HUES48 (cell line): Measurements from ENCODE around the gene ATP2B3.

Source experiments
- H3K27ac ChIP-seq: one replicate; pipeline ENCODE4 v1.7.0; 2013; ENCODE audit warnings: low read depth, low read length, inconsistent platforms
- H3K27me3 ChIP-seq: 2 replicates; pipeline ENCODE4 v1.6.1; 2013; ENCODE audit warnings: mild to moderate bottlenecking, low read length; ENCODE audit not compliant: control insufficient read depth, insufficient read depth
- H3K36me3 ChIP-seq: 2 replicates; pipeline ENCODE4 v1.6.1; 2013; ENCODE audit warnings: low read length; ENCODE audit not compliant: control insufficient read depth, insufficient read depth
- H3K4me1 ChIP-seq: 2 replicates; pipeline ENCODE4 v1.6.1; 2013; ENCODE audit warnings: mild to moderate bottlenecking, low read length; ENCODE audit not compliant: control insufficient read depth, insufficient read depth
- H3K4me3 ChIP-seq: 2 replicates; pipeline ENCODE4 v1.5.1; 2013; ENCODE audit warnings: mild to moderate bottlenecking, low read depth, low read length
- H3K9ac ChIP-seq: 2 replicates; pipeline ENCODE4 v1.6.1; 2013; ENCODE audit warnings: mild to moderate bottlenecking, low read depth, low read length, moderate library complexity
- H3K9me3 ChIP-seq: 2 replicates; pipeline ENCODE4 v1.6.1; 2013; ENCODE audit warnings: low read length; ENCODE audit not compliant: control insufficient read depth, insufficient read depth

Gene ATP2B3

DNA sequence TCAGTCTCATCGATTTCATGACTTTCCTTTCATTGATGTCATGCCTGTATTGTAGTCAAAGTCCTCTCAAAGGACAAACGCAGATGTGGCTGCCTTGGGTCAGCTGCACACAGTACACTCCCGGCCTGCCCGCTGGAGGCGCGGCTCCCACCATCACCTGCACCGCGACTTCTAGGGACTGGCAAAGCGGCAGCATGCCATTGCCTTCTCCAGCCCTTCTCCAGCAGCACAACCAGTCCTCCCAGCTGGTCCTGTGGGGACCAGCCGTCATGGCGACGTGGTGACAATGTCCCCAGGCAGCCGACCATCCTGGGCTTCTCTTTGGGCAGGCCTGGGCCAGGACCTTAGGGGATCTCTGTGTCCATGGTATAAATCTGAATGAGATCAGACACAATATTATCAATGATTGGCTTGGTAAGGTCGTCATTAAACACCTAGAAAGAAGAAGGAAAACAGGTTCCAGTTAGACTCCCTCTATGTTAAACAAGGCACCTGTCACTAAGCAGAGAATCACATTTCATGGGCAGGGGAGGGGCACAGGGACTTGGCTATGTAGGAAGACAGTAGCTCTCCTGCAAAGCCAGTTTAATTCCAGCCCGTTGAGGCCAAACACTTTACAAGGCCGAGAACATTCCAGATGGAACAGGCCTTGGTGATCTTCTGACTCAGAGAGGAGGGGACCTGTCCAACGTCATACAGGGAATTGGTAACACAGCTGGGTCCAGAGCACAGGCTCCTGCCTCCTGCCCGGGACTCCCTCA is 70.8 kb downstream of the ATP2B3 start:
- Histone ChIP-seq H3K27ac (no peak overlapping the region), H3K36me3 (peaks cover 12% of the 10 kb centered on the region), H3K9me3 (peaks cover 38% of the 10 kb centered on the region), H3K9ac (no peak overlapping the region), H3K4me3 (no peak overlapping the region), H3K27me3 (no peaks in the 10 kb centered on the region), H3K4me1 (no peaks in the 10 kb centered on the region)

- H3K9ac ChIP-seq = no peak overlapping the region
- no peaks in the 10 kb centered on the region for H3K27me3 ChIP-seq
- H3K4me1 ChIP-seq = no peaks in the 10 kb centered on the region
- H3K27ac ChIP-seq = no peak overlapping the region
- peaks cover 37% of the 10 kb centered on the region for H3K9me3 ChIP-seq
- H3K36me3 ChIP-seq = peaks cover 19% of the 10 kb centered on the region
- no peak overlapping the region for H3K4me3 ChIP-seq
Measured at GRCh38 chrX:153588782-153589446, 71.5 kb downstream of the ATP2B3 start.

- Histone ChIP-seq H3K27ac (no peak overlapping the region), H3K27me3 (no peaks in the 10 kb centered on the region), H3K9me3 (peaks cover 45% of the 10 kb centered on the region), H3K36me3 (peaks cover 23% of the 10 kb centered on the region), H3K4me1 (no peaks in the 10 kb centered on the region), H3K4me3 (no peak overlapping the region), H3K9ac (no peak overlapping the region)
Measured at GRCh38 chrX:153590961-153591956, 73.8 kb downstream of the ATP2B3 start.

DNA sequence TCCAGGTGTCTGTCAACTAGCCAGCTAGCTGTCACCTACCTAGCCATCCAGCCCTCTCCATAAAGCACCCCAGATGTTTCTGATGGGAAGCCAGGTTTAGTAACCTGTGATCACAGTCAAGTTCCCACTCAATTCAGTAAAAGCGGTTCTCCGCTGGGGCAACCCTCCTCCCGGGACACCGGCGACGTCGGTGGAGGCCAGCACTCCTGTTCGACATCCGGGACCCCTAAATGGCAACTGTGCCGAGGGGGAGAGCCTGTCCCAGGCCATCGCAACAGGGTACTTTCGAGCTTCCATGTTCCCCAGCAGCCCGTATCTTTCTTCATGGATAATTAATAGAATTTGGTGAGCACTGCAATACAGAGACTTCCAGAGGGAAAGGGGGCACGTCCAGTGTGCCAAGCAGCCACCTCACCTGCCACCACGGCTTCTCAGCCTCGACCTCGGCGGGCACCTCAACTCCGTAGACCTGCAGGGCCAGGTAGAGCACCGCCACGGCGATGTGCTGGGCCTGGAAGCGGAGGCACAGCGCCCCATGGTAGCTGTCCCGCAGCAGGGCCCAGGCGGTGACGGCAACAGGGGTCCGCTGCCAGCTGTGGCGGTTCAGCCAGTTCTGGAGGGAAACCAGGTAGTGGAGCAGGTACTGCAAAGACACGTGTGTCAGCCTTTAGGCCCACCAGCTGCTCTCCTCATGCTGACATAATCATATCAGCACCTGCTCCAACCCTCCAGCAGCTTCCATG is 74.8 kb downstream of the ATP2B3 start:
- H3K27me3 ChIP-seq = no peaks in the 10 kb centered on the region
- peaks cover 49% of the 10 kb centered on the region; the same call in 1 of the 2 replicates for H3K9me3 ChIP-seq
- H3K27ac ChIP-seq = no peak overlapping the region
- H3K4me3 ChIP-seq = no peak overlapping the region
- peaks cover 23% of the 10 kb centered on the region for H3K36me3 ChIP-seq
- H3K4me1 ChIP-seq = no peaks in the 10 kb centered on the region
- no peak overlapping the region for H3K9ac ChIP-seq

GRCh38 chrX:153592966-153593688 is 75.7 kb downstream of the ATP2B3 start:
- H3K27me3 ChIP-seq = no peaks in the 10 kb centered on the region
- H3K9ac ChIP-seq = no peak overlapping the region
- H3K27ac ChIP-seq = no peak overlapping the region
- no peak overlapping the region for H3K4me3 ChIP-seq
- H3K9me3 ChIP-seq = peaks cover 49% of the 10 kb centered on the region; the same call in 1 of the 2 replicates
- H3K4me1 ChIP-seq = no peaks in the 10 kb centered on the region
- peaks cover 20% of the 10 kb centered on the region for H3K36me3 ChIP-seq

DNA sequence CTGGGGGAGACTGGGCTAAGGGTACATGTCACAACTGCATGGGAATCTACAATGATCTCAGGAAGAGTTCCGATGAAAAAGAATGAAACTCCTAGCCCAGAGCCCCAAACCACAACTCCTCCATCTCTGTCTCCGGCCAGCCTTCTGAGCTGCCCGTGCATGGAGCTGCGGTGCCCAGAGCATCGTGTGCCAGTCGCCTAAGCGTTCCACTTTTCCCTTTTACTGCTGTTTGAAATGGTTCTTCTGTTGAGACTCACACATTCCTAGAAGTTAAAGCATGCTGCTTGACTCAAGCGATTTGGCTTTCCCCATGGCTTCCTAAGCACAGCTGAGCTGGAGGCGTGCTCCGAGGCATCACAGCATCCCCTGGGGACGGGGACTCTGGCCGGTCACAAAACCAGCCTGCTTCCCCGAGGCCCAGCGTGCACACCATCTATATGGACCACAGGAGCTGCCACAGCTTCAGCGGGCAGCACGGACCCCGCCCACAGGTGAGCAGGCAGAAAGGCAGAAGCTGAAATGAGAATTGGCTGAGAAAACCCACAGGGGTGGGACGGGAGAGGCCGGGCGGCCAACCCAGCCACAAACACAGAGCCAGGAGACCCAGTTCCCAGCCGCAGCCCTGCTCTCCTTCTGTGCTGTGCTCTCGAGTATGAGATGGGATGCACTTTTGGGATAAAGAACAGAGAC is 76.5 kb downstream of the ATP2B3 start:
- Histone ChIP-seq H3K4me3 (no peak overlapping the region), H3K9me3 (peaks cover 45% of the 10 kb centered on the region; the same call in 1 of the 2 replicates), H3K27me3 (no peaks in the 10 kb centered on the region), H3K36me3 (peaks cover 19% of the 10 kb centered on the region), H3K4me1 (no peaks in the 10 kb centered on the region), H3K27ac (no peak overlapping the region), H3K9ac (no peak overlapping the region)

DNA sequence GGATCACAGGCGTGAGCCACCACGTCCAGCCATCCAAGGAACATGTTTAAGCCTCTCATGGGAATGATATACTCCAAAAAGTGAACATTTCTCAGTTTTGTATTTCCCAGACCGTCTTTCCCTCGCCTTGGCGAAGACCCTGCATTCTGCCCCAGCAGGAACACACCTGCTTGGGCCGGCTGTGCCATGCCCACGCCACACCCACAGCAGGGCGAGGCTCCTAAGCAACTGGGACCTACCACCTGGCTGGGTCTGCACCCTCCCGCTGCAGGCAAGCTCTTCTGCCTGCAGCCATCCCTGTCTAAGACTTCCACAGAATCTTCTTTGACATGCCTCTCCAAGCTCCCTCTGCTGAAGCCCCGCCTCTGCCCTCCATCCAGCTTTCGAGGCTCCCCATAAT is 77.9 kb downstream of the ATP2B3 start:
- Histone ChIP-seq H3K4me3 (no peak overlapping the region), H3K9me3 (peaks cover 45% of the 10 kb centered on the region; the same call in 1 of the 2 replicates), H3K9ac (no peak overlapping the region), H3K27ac (no peak overlapping the region), H3K27me3 (peaks cover 3% of the 10 kb centered on the region; the same call in 1 of the 2 replicates), H3K4me1 (no peaks in the 10 kb centered on the region), H3K36me3 (peaks cover 19% of the 10 kb centered on the region)

DNA sequence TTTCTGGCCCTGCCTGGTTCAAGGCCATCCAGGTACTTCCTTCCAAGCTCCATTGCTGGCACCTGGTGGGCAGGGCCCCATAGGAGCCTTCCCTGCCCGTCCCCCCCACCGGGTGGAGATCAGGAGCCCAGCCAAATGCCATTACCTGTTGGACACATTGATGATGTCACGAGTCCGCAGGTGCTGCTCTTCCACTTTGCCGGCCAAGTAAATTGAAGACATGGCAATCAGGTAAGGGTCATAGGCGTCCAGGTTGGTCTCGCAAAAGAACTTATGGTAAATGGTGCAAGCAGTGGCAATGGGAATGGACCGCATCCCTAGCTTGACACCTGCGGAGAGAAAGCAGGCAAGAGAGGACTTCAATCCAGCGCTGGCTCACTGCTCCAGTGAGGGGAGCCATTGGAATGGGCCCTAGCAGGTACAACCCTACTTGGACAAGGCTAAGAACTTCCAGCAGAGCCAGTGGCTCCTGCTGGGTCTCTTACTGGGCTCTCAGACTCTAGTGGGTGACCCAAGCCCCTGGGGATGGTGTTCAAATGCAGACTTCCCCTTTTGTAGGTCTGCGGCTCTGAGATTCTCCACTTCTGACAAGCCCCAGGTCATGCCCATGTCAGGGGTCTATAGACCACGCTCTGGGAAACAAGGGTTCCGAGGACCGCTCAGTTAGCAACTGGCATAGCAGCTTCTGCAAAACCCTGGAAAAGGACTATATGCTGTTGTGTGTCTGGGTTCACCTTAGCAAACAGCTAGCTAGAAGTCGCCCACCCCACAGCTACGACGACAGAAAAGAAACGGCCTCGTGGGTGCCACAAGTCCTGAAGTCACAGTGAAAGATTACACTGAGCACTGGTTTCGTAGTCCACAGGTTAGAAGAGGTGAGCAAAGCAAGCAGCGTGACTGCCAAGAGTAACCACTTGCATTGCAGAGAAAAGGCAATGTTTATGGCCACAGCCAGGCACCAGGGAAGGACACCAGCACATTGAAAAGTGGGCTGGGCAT is 78.7 kb downstream of the ATP2B3 start:
- peaks cover 17% of the 10 kb centered on the region for H3K36me3 ChIP-seq
- no peaks in the 10 kb centered on the region for H3K4me1 ChIP-seq
- no peak overlapping the region for H3K4me3 ChIP-seq
- H3K27me3 ChIP-seq = peaks cover 3% of the 10 kb centered on the region; the same call in 1 of the 2 replicates
- H3K9ac ChIP-seq = no peak overlapping the region
- H3K27ac ChIP-seq = no peak overlapping the region
- H3K9me3 ChIP-seq = peaks cover 40% of the 10 kb centered on the region
